ENCODE results near the gene CIC. TPM values are rescaled to one million over a fixed set of nuclear protein-coding genes. Genes with fewer than 3 reads are reported as not detected.

The CIC gene
- total and polyA plus RNA-seq, 2 of the 13 experiments (the other 11 are each of a cell fraction or from before 2014, with no cell fraction given) = 5.9 to 8.0 TPM

- TF ChIP-seq DNMT1 (CRISPR knock-in tag; IDR thresholded peaks at IDR 0.05) = no peak; the same call in 1 of the 2 replicates
- TF ChIP-seq POLR2AphosphoS2 (IDR thresholded peaks at IDR 0.05; ENCODE audit: low read depth, low read length) = no peak
- TF ChIP-seq, protein P1, sequence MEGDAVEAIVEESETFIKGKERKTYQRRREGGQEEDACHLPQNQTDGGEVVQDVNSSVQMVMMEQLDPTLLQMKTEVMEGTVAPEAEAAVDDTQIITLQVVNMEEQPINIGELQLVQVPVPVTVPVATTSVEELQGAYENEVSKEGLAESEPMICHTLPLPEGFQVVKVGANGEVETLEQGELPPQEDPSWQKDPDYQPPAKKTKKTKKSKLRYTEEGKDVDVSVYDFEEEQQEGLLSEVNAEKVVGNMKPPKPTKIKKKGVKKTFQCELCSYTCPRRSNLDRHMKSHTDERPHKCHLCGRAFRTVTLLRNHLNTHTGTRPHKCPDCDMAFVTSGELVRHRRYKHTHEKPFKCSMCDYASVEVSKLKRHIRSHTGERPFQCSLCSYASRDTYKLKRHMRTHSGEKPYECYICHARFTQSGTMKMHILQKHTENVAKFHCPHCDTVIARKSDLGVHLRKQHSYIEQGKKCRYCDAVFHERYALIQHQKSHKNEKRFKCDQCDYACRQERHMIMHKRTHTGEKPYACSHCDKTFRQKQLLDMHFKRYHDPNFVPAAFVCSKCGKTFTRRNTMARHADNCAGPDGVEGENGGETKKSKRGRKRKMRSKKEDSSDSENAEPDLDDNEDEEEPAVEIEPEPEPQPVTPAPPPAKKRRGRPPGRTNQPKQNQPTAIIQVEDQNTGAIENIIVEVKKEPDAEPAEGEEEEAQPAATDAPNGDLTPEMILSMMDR (CRISPR knock-in tag; IDR thresholded peaks at IDR 0.05) = peak; percentile 90
- no peak for TF ChIP-seq ZSCAN29 (CRISPR knock-in tag; conservative IDR thresholded peaks at IDR 0.05)
- peak; percentile 59 for TF ChIP-seq ZFY (CRISPR knock-in tag; IDR thresholded peaks at IDR 0.05)
- TF ChIP-seq, protein P2, sequence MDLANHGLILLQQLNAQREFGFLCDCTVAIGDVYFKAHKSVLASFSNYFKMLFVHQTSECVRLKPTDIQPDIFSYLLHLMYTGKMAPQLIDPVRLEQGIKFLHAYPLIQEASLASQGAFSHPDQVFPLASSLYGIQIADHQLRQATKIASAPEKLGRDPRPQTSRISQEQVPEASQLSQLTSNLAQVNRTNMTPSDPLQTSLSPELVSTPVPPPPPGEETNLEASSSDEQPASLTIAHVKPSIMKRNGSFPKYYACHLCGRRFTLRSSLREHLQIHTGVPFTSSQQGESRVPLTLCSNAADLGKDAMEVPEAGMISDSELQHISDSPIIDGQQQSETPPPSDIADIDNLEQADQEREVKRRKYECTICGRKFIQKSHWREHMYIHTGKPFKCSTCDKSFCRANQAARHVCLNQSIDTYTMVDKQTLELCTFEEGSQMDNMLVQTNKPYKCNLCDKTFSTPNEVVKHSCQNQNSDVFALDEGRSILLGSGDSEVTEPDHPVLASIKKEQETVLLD (CRISPR knock-in tag; IDR thresholded peaks at IDR 0.05; ENCODE audit: low read depth) = 0 out of 2 replicates have a peak, but pooled peaks have one; percentile 8
- TF ChIP-seq ZNF230 (CRISPR knock-in tag; IDR thresholded peaks at IDR 0.05) = no peak; the same call in 1 of the 2 replicates
- no peak for TF ChIP-seq ZBTB3 (CRISPR knock-in tag; IDR thresholded peaks at IDR 0.05; ENCODE audit: borderline replicate concordance, low read depth)
- TF ChIP-seq CREM (IDR thresholded peaks at IDR 0.05) = no peak
- TF ChIP-seq CREM (CRISPR knock-in tag; IDR thresholded peaks at IDR 0.05) = no peak
- peak; percentile 56 to 75; a peak in 3 of 4 replicates for TF ChIP-seq HMGXB4 (CRISPR knock-in tag; IDR thresholded peaks at IDR 0.05; ENCODE audit: borderline replicate concordance in 1 of 2, low read depth in 1 of 2)
- TF ChIP-seq SMAD1 (CRISPR knock-in tag; IDR thresholded peaks at IDR 0.05; ENCODE audit: borderline replicate concordance, low read depth) = no peak
- TF ChIP-seq FOXK1 (CRISPR knock-in tag; IDR thresholded peaks at IDR 0.05; ENCODE audit: borderline replicate concordance, low read depth) = no peak
- no peak for TF ChIP-seq IKZF1 (IDR thresholded peaks at IDR 0.05)
- TF ChIP-seq ZNF337 (CRISPR knock-in tag; IDR thresholded peaks at IDR 0.05; ENCODE audit: borderline replicate concordance, low read depth) = no peak
- peak; percentile 64; the same call in 1 of the 2 replicates for TF ChIP-seq ZNF724P (CRISPR knock-in tag; IDR thresholded peaks at IDR 0.05; ENCODE audit: borderline replicate concordance)
- TF ChIP-seq ELF4 (CRISPR knock-in tag; IDR thresholded peaks at IDR 0.05; ENCODE audit: borderline replicate concordance) = no peak
- TF ChIP-seq NPAS2 (CRISPR knock-in tag; IDR thresholded peaks at IDR 0.05; ENCODE audit: borderline replicate concordance) = no peak
- TF ChIP-seq REPIN1 (CRISPR knock-in tag; IDR thresholded peaks at IDR 0.05; ENCODE audit: borderline replicate concordance, low read depth) = 0 out of 2 replicates have a peak, but pooled peaks have one; percentile 39
- TF ChIP-seq SNRNP70 (IDR thresholded peaks at IDR 0.05; ENCODE audit: low read depth, low read length) = no peak
- peak; percentile 50; the same call in 1 of the 2 replicates for TF ChIP-seq ZNF331 (CRISPR knock-in tag; IDR thresholded peaks at IDR 0.05)
- no peak for TF ChIP-seq PAX8 (CRISPR knock-in tag; IDR thresholded peaks at IDR 0.05; ENCODE audit: borderline replicate concordance)
- no peak for TF ChIP-seq ZKSCAN5 (CRISPR knock-in tag; IDR thresholded peaks at IDR 0.05)
- no peak for TF ChIP-seq ZNF10 (CRISPR knock-in tag; IDR thresholded peaks at IDR 0.05; ENCODE audit: borderline replicate concordance, low read depth)
- no peak for TF ChIP-seq SIX1 (CRISPR knock-in tag; IDR thresholded peaks at IDR 0.05; ENCODE audit: borderline replicate concordance)
Observed at GRCh38 chr19:42279902-42280814, 11.1 kb downstream of the CIC start (continued).
